BLaER1 treated with 17β-estradiol and CSF1 and Interleukin-3, amounts not matched to agents 10 nM and 100 nM (cell line): ENCODE data around the gene RAB15.

Experiments used
- H3K27ac ChIP-seq, 11 experiments: shearing (Covaris generic); formaldehyde crosslinking; 2 replicates each; pipeline ENCODE4 v1.8.1; 2022
- H3K27me3 ChIP-seq, 11 experiments: shearing (Covaris generic); formaldehyde crosslinking; 2 replicates each; pipeline ENCODE4 v1.8.1; 2022
- H3K36me3 ChIP-seq, 11 experiments: shearing (Covaris generic); formaldehyde crosslinking; 2 replicates each; pipeline ENCODE4 v1.8.1; 2022
- H3K4me1 ChIP-seq, 10 experiments: shearing (Covaris generic); formaldehyde crosslinking; 2 replicates each; pipeline ENCODE4 v1.8.1; 2022
- H3K4me2 ChIP-seq, 11 experiments: shearing (Covaris generic); formaldehyde crosslinking; 2 replicates each; pipeline ENCODE4 v1.8.1; 2022
- H3K4me3 ChIP-seq, 10 experiments: shearing (Covaris generic); formaldehyde crosslinking; 2 replicates each; pipeline ENCODE4 v1.8.1; 2022
- H3K9ac ChIP-seq, 11 experiments: shearing (Covaris generic); formaldehyde crosslinking; 2 replicates each; pipeline ENCODE4 v1.8.1; 2022
- H3K9me3 ChIP-seq, 11 experiments: shearing (Covaris generic); formaldehyde crosslinking; replicated peaks in 1 of 11; 2 replicates each; pipeline ENCODE4 v1.8.1; 2022
- H4K20me1 ChIP-seq, 11 experiments: shearing (Covaris generic); formaldehyde crosslinking; 2 replicates each; pipeline ENCODE4 v1.8.1; 2022
- Cebpa-rat ChIP-seq, 11 experiments: shearing (Covaris generic); IDR thresholded peaks; 2 replicates each; pipeline ENCODE4 v1.8.1; 2022

RAB15 gene

GRCh38 chr14:64932231-64932630 lies 39.9 kb downstream of the RAB15 start:
- no peak overlapping the region for H3K4me2 ChIP-seq
- peaks cover 1 to 90% (median 27%) of the 10 kb centered on the region in 11 experiments; a peak in 17 of 22 replicates for H4K20me1 ChIP-seq
- H3K27me3 ChIP-seq = no peaks in the 10 kb centered on the region
- H3K9ac ChIP-seq = no peak overlapping the region
- no peak for TF ChIP-seq Cebpa-rat (IDR thresholded peaks at IDR 0.05)
- H3K36me3 ChIP-seq = peaks cover 77 to 99% (median 89%) of the 10 kb centered on the region in 11 experiments
- no peaks in the 10 kb centered on the region; a peak in 1 of 22 replicates for H3K9me3 ChIP-seq
- H3K27ac ChIP-seq = no peak overlapping the region
- peaks cover 10 to 37% (median 21%) of the 10 kb centered on the region in 10 experiments for H3K4me1 ChIP-seq
- H3K4me3 ChIP-seq = no peak overlapping the region

GRCh38 chr14:64931123-64931522 lies 41.0 kb downstream of the RAB15 start:
- Histone ChIP-seq H4K20me1 (peaks cover 0 to 90% (median 16%) of the 10 kb centered on the region in 11 experiments; a peak in 15 of 22 replicates), H3K4me2 (no peak overlapping the region), H3K4me1 (peaks cover 10 to 35% (median 26%) of the 10 kb centered on the region in 10 experiments), H3K9me3 (no peaks in the 10 kb centered on the region; a peak in 1 of 22 replicates), H3K27me3 (no peaks in the 10 kb centered on the region), H3K9ac (no peak overlapping the region), H3K4me3 (no peak overlapping the region), H3K36me3 (peaks cover 85 to 99% (median 91%) of the 10 kb centered on the region in 11 experiments), H3K27ac (no peak overlapping the region)
- TF ChIP-seq Cebpa-rat (IDR thresholded peaks at IDR 0.05) = no peak

GRCh38 chr14:64930085-64930843 lies 41.9 kb downstream of the RAB15 start:
- H3K9me3 ChIP-seq = no peaks in the 10 kb centered on the region; a peak in 1 of 22 replicates
- H3K9ac ChIP-seq = no peak overlapping the region
- H4K20me1 ChIP-seq = peaks cover 0 to 89% (median 19%) of the 10 kb centered on the region in 11 experiments; a peak in 12 of 22 replicates
- H3K4me1 ChIP-seq = peaks cover 10 to 31% (median 26%) of the 10 kb centered on the region in 10 experiments
- no peak for TF ChIP-seq Cebpa-rat (IDR thresholded peaks at IDR 0.05)
- no peak overlapping the region for H3K4me2 ChIP-seq
- no peak overlapping the region for H3K27ac ChIP-seq
- no peaks in the 10 kb centered on the region for H3K27me3 ChIP-seq
- H3K36me3 ChIP-seq = peaks cover 85 to 99% (median 96%) of the 10 kb centered on the region in 11 experiments
- H3K4me3 ChIP-seq = no peak overlapping the region

GRCh38 chr14:64929014-64929359 lies 43.1 kb downstream of the RAB15 start:
- H3K4me1 ChIP-seq = peaks cover 10 to 29% (median 21%) of the 10 kb centered on the region in 10 experiments
- no peaks in the 10 kb centered on the region for H3K27me3 ChIP-seq
- peak overlapping the region in 1 of 11 experiments; percentile 12; a peak in 1 of 22 replicates for H3K9ac ChIP-seq
- H4K20me1 ChIP-seq = peaks cover 0 to 91% (median 19%) of the 10 kb centered on the region in 11 experiments; a peak in 11 of 22 replicates
- H3K36me3 ChIP-seq = peaks cover 91 to 99% (median 98%) of the 10 kb centered on the region in 11 experiments
- no peak for TF ChIP-seq Cebpa-rat (IDR thresholded peaks at IDR 0.05)
- H3K4me2 ChIP-seq = peak overlapping the region in 8 of 11 experiments; percentile 60 to 80 (median 71); a peak in 12 of 22 replicates
- no peak overlapping the region for H3K4me3 ChIP-seq
- peak overlapping the region in 4 of 11 experiments; percentile 9 to 53 (median 31); a peak in 2 of 22 replicates for H3K27ac ChIP-seq
- H3K9me3 ChIP-seq = no peaks in the 10 kb centered on the region; a peak in 1 of 22 replicates

GRCh38 chr14:64928239-64929013 lies 43.7 kb downstream of the RAB15 start:
- Histone ChIP-seq H3K4me3 (peak overlapping the region in 2 of 10 experiments; percentile 29 to 43; a peak in 2 of 20 replicates), H3K4me1 (peaks cover 10 to 29% (median 21%) of the 10 kb centered on the region in 10 experiments), H4K20me1 (peaks cover 0 to 92% (median 16%) of the 10 kb centered on the region in 11 experiments; a peak in 11 of 22 replicates), H3K36me3 (peaks cover 89 to 98% (median 96%) of the 10 kb centered on the region in 11 experiments), H3K4me2 (peak overlapping the region; percentile 4 to 80 (median 68); a peak in 21 of 22 replicates), H3K27me3 (no peaks in the 10 kb centered on the region), H3K9ac (peak overlapping the region in 1 of 11 experiments; percentile 12; a peak in 1 of 22 replicates), H3K9me3 (no peaks in the 10 kb centered on the region; a peak in 1 of 22 replicates), H3K27ac (peak overlapping the region in 5 of 11 experiments; percentile 9 to 53 (median 14); a peak in 5 of 22 replicates)
- no peak for TF ChIP-seq Cebpa-rat (IDR thresholded peaks at IDR 0.05)

GRCh38 chr14:64927031-64927430 lies 45.1 kb downstream of the RAB15 start:
- peaks cover 75 to 97% (median 84%) of the 10 kb centered on the region in 11 experiments for H3K36me3 ChIP-seq
- H3K9me3 ChIP-seq = no peaks in the 10 kb centered on the region; a peak in 1 of 22 replicates
- no peaks in the 10 kb centered on the region for H3K27me3 ChIP-seq
- H3K27ac ChIP-seq = peak overlapping the region in 1 of 11 experiments; percentile 20; a peak in 1 of 22 replicates
- H3K4me1 ChIP-seq = peaks cover 10 to 29% (median 21%) of the 10 kb centered on the region in 10 experiments
- no peak overlapping the region for H3K4me2 ChIP-seq
- H3K4me3 ChIP-seq = no peak overlapping the region
- H4K20me1 ChIP-seq = peaks cover 9 to 96% (median 25%) of the 10 kb centered on the region in 11 experiments; a peak in 17 of 22 replicates
- no peak for TF ChIP-seq Cebpa-rat (IDR thresholded peaks at IDR 0.05)
- peak overlapping the region in 1 of 11 experiments; percentile 1; a peak in 1 of 22 replicates for H3K9ac ChIP-seq

- H3K27ac ChIP-seq = peak overlapping the region in 1 of 11 experiments; percentile 20; a peak in 1 of 22 replicates
- H4K20me1 ChIP-seq = peaks cover 15 to 97% (median 29%) of the 10 kb centered on the region in 11 experiments; a peak in 17 of 22 replicates
- H3K27me3 ChIP-seq = no peaks in the 10 kb centered on the region
- no peak overlapping the region for H3K4me3 ChIP-seq
- H3K4me1 ChIP-seq = peaks cover 10 to 29% (median 21%) of the 10 kb centered on the region in 10 experiments
- no peaks in the 10 kb centered on the region; a peak in 1 of 22 replicates for H3K9me3 ChIP-seq
- H3K4me2 ChIP-seq = no peak overlapping the region
- peak overlapping the region in 1 of 11 experiments; percentile 1; a peak in 1 of 22 replicates for H3K9ac ChIP-seq
- no peak for TF ChIP-seq Cebpa-rat (IDR thresholded peaks at IDR 0.05)
- H3K36me3 ChIP-seq = peaks cover 70 to 96% (median 79%) of the 10 kb centered on the region in 11 experiments
Observed at GRCh38 chr14:64926398-64926995, 45.6 kb downstream of the RAB15 start.

GRCh38 chr14:64923015-64923414 lies 49.1 kb downstream of the RAB15 start:
- Histone ChIP-seq H3K4me3 (no peak overlapping the region), H3K36me3 (peaks cover 47 to 88% (median 57%) of the 10 kb centered on the region in 11 experiments), H3K4me1 (peaks cover 4 to 24% (median 10%) of the 10 kb centered on the region in 10 experiments), H3K4me2 (no peak overlapping the region), H3K9me3 (no peaks in the 10 kb centered on the region), H4K20me1 (peaks cover 16 to 97% (median 30%) of the 10 kb centered on the region in 11 experiments; a peak in 18 of 22 replicates), H3K9ac (no peak overlapping the region), H3K27ac (no peak overlapping the region), H3K27me3 (no peaks in the 10 kb centered on the region)
- no peak for TF ChIP-seq Cebpa-rat (IDR thresholded peaks at IDR 0.05)
